SK-N-SH (cell line): Measurements from ENCODE around the gene PLCH1. TPM values are rescaled to one million over a fixed set of nuclear protein-coding genes. Genes with fewer than 3 reads are reported as not detected.

Experiments used
- CTCF ChIA-PET: fragments of 300-600, 350-600 bp; formaldehyde crosslinking; extraction: SDS; loops from one replicate; lab custom pipeline; 2021; lab: Yijun Ruan, JAX
- POLR2A ChIA-PET: fragments of 350-600 bp; sonication (Branson Sonifier 250); formaldehyde crosslinking; extraction: SDS; loops from one replicate; lab custom pipeline; 2020; ENCODE audit warnings: antibody characterized with exemption, inconsistent platforms; lab: Yijun Ruan, JAX
- DNase-seq: peaks from one replicate; pipeline ENCODE4 v3.0.0; 2012
- H2AFZ ChIP-seq: fragments of 200-600 bp; sonication (generic); 2 replicates; pipeline ENCODE4 v1.8.1; 2016; ENCODE audit warnings: antibody characterized with exemption, mild to moderate bottlenecking, low read depth
- H3F3A ChIP-seq: fragments of 200-600 bp; sonication (generic); replicated peaks from 2 replicates; pipeline ENCODE3; 2016; ENCODE audit warnings: antibody characterized with exemption, mild to moderate bottlenecking; ENCODE audit not compliant: insufficient read depth
- H3K27ac ChIP-seq, 2 experiments: fragments of 200-500 bp in 1 of 2; fragments of 200-600 bp in 1 of 2; sonication (Bioruptor generic) in 1 of 2; sonication (generic), shearing (Covaris generic) in 1 of 2; 2 replicates each; pipeline versions ENCODE4 v1.5.1 to v1.6.1; 2014 to 2016; ENCODE audit warnings: low read depth in 2 of 2, inconsistent platforms in 1 of 2, low read length in 1 of 2, mild to moderate bottlenecking in 1 of 2, mixed read lengths in 1 of 2
- H3K27me3 ChIP-seq: fragments of 200-600 bp; sonication (generic), shearing (Covaris generic); 2 replicates; pipeline ENCODE4 v1.6.1; 2016; ENCODE audit warnings: mixed run types; ENCODE audit not compliant: insufficient read depth
- H3K36me3 ChIP-seq, 2 experiments: fragments of 200-500 bp in 1 of 2; fragments of 200-600 bp in 1 of 2; sonication (Bioruptor generic) in 1 of 2; sonication (generic) in 1 of 2; replicated peaks in 1 of 2; 2 replicates each; pipeline versions ENCODE3 to v1.5.1; 2014 to 2016; ENCODE audit warnings: low read length in 1 of 2, mild to moderate bottlenecking in 1 of 2; ENCODE audit not compliant: insufficient read depth in 2 of 2, control insufficient read depth in 1 of 2
- H3K4me1 ChIP-seq, 2 experiments: fragments of 200-500 bp in 1 of 2; fragments of 200-600 bp in 1 of 2; sonication (Bioruptor generic) in 1 of 2; sonication (generic), shearing (Covaris generic) in 1 of 2; 2 replicates each; pipeline versions ENCODE4 v1.5.1 to v1.6.1; 2014 to 2016; ENCODE audit warnings: low read depth in 1 of 2, low read length in 1 of 2, mixed run types in 1 of 2; ENCODE audit not compliant: insufficient read depth in 2 of 2, control insufficient read depth in 1 of 2
- H3K4me2 ChIP-seq: fragments of 200-600 bp; sonication (generic), shearing (Covaris generic); 2 replicates; pipeline ENCODE4 v1.6.1; 2017; ENCODE audit warnings: mixed run types
- H3K4me3 ChIP-seq, 2 experiments: fragments of 200-500 bp in 1 of 2; fragments of 200-600 bp in 1 of 2; sonication (Bioruptor generic) in 1 of 2; sonication (generic), shearing (Covaris generic) in 1 of 2; 2 replicates each; pipeline versions ENCODE4 v1.5.1 to v1.8.1; 2014 to 2016; ENCODE audit warnings: low read depth in 2 of 2, inconsistent platforms in 1 of 2, low read length in 1 of 2, mild to moderate bottlenecking in 1 of 2, mixed read lengths in 1 of 2, moderate library complexity in 1 of 2
- H3K79me2 ChIP-seq: fragments of 200-600 bp; sonication (generic); 2 replicates; pipeline ENCODE4 v1.8.1; 2017; ENCODE audit warnings: mild to moderate bottlenecking; ENCODE audit not compliant: insufficient read depth
- H3K9ac ChIP-seq: fragments of 200-600 bp; sonication (generic); 2 replicates; pipeline ENCODE4 v1.6.1; 2017; ENCODE audit warnings: mixed run types
- H3K9me2 ChIP-seq: fragments of 200-600 bp; sonication (generic); 2 replicates; pipeline ENCODE4 v1.6.1; 2017; ENCODE audit warnings: mixed run types
- H3K9me3 ChIP-seq: fragments of 200-600 bp; sonication (generic); 2 replicates; pipeline ENCODE4 v1.6.1; 2017; ENCODE audit warnings: mixed run types, mild to moderate bottlenecking, moderate library complexity
- H4K20me1 ChIP-seq: fragments of 200-600 bp; sonication (generic); 2 replicates; pipeline ENCODE4 v1.6.1; 2017; ENCODE audit warnings: mild to moderate bottlenecking, mixed run types; ENCODE audit not compliant: insufficient read depth
- CHD2 ChIP-seq: fragments of 150-350 bp; IDR thresholded peaks from 2 replicates; pipeline ENCODE4 v1.6.1; 2018; ENCODE audit warnings: low read length; ENCODE audit not compliant: partially characterized antibody
- CTCF ChIP-seq: fragments of 200-600 bp; sonication (generic); IDR thresholded peaks from 2 replicates; pipeline ENCODE4 v1.6.1; 2017; ENCODE audit warnings: antibody characterized with exemption, mild to moderate bottlenecking, moderate library complexity
- ELF1 ChIP-seq: IDR thresholded peaks from 2 replicates; pipeline ENCODE4 v1.4.0; 2012
- FOSL2 ChIP-seq: IDR thresholded peaks from 2 replicates; pipeline ENCODE4 v1.4.0; 2012; ENCODE audit warnings: low read depth, mild to moderate bottlenecking, moderate library complexity, borderline replicate concordance
- GATA2 ChIP-seq: sonication (generic); formaldehyde crosslinking; IDR thresholded peaks from 2 replicates; pipeline ENCODE4 v1.5.0; 2020; ENCODE audit warnings: mild to moderate bottlenecking, missing genetic modification reagents
- MEF2A ChIP-seq: IDR thresholded peaks from 2 replicates; pipeline ENCODE4 v1.4.0; 2012; ENCODE audit warnings: low read depth, borderline replicate concordance
- MXI1 ChIP-seq: IDR thresholded peaks from 2 replicates; pipeline ENCODE4 v1.6.1; 2012; ENCODE audit warnings: mild to moderate bottlenecking, low read depth, low read length, improper control_type of control experiment
- PBX3 ChIP-seq: IDR thresholded peaks from 2 replicates; pipeline ENCODE4; 2012
- POLR2AphosphoS5 ChIP-seq: IDR thresholded peaks from 2 replicates; pipeline ENCODE4 v1.6.1; 2012; ENCODE audit warnings: low read depth, low read length
- RFX5 ChIP-seq: IDR thresholded peaks from 2 replicates; pipeline ENCODE4 v1.6.1; 2012; ENCODE audit warnings: mild to moderate bottlenecking, improper control_type of control experiment, low read length
- TEAD4 ChIP-seq: IDR thresholded peaks from 2 replicates; pipeline ENCODE4 v1.4.0; 2012; ENCODE audit warnings: mild to moderate bottlenecking, borderline replicate concordance; ENCODE audit not compliant: insufficient read depth
- WGBS: methylation state at CpG from one replicate; pipeline ENCODE4 v1.1.6; 2017; ENCODE audit warnings: low lambda C conversion rate; 5-methylcytosine and 5-hydroxymethylcytosine counted together
- polyA plus RNA-seq, 3 experiments: library from polyadenylated mRNA; depleted of rRNA; stranded (reverse); fragments of >200 nt; gene quantifications; 2 replicates each; pipeline ENCODE4 v1.2.3, GENCODE V29; 2012
- TF ChIP-seq, protein P1 (sequence below): fragments of 150-350 bp; IDR thresholded peaks from 2 replicates; pipeline ENCODE4 v1.6.1; 2017; ENCODE audit warnings: antibody characterized with exemption, low read length, low read depth, borderline replicate concordance
- TF ChIP-seq, protein P2 (sequence below): IDR thresholded peaks from 2 replicates; pipeline ENCODE4 v1.6.1; 2012; ENCODE audit warnings: mild to moderate bottlenecking, low read depth, low read length, moderate library complexity

PLCH1 gene
- polyA plus RNA-seq, 1 of the 3 experiments (the other 2 are of a cell fraction): 0.26 TPM

DNA sequence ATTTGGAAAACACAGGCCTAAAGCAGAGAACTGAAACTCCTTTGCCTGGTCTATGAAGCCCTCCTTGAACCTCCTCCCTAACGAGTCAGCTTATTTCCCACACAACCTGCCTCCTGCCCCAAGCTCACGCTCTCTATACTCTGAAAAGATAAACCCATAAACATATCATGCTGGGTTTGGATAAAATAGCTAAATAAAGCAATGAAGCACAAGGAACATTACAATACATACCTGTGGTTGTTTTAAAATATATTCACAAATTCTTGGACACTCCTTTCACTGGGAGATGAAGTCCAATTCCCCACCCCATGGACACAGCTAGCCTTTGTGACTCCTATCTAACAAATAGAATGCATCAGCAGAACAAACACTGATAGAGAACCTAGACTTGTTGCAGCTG is 98.2 kb downstream of the PLCH1 start:
- TF ChIP-seq CHD2: no peak
- TF ChIP-seq FOSL2: no peak
- TF ChIP-seq TEAD4: no peak
- TF ChIP-seq, protein P1, sequence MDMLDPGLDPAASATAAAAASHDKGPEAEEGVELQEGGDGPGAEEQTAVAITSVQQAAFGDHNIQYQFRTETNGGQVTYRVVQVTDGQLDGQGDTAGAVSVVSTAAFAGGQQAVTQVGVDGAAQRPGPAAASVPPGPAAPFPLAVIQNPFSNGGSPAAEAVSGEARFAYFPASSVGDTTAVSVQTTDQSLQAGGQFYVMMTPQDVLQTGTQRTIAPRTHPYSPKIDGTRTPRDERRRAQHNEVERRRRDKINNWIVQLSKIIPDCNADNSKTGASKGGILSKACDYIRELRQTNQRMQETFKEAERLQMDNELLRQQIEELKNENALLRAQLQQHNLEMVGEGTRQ: no peak
- TF ChIP-seq RFX5: no peak
- no peak for TF ChIP-seq MEF2A
- TF ChIP-seq ELF1: no peak
- no peak for TF ChIP-seq CTCF
- TF ChIP-seq, protein P2, sequence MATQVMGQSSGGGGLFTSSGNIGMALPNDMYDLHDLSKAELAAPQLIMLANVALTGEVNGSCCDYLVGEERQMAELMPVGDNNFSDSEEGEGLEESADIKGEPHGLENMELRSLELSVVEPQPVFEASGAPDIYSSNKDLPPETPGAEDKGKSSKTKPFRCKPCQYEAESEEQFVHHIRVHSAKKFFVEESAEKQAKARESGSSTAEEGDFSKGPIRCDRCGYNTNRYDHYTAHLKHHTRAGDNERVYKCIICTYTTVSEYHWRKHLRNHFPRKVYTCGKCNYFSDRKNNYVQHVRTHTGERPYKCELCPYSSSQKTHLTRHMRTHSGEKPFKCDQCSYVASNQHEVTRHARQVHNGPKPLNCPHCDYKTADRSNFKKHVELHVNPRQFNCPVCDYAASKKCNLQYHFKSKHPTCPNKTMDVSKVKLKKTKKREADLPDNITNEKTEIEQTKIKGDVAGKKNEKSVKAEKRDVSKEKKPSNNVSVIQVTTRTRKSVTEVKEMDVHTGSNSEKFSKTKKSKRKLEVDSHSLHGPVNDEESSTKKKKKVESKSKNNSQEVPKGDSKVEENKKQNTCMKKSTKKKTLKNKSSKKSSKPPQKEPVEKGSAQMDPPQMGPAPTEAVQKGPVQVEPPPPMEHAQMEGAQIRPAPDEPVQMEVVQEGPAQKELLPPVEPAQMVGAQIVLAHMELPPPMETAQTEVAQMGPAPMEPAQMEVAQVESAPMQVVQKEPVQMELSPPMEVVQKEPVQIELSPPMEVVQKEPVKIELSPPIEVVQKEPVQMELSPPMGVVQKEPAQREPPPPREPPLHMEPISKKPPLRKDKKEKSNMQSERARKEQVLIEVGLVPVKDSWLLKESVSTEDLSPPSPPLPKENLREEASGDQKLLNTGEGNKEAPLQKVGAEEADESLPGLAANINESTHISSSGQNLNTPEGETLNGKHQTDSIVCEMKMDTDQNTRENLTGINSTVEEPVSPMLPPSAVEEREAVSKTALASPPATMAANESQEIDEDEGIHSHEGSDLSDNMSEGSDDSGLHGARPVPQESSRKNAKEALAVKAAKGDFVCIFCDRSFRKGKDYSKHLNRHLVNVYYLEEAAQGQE: no peak
- TF ChIP-seq GATA2 (CRISPR knock-in tag): no peak
- no peak for TF ChIP-seq POLR2AphosphoS5
- no peak for TF ChIP-seq PBX3
- TF ChIP-seq MXI1: no peak
- Histone ChIP-seq H3K9me2 (no peaks in the 10 kb centered on the region), H2AFZ (no peak overlapping the region), H3K79me2 (no peaks in the 10 kb centered on the region), H3K27ac (no peak overlapping the region), H3K9ac (no peak overlapping the region), H3F3A (no peaks in the 10 kb centered on the region), H3K27me3 (no peaks in the 10 kb centered on the region), H3K4me2 (no peak overlapping the region), H3K9me3 (no peaks in the 10 kb centered on the region), H3K36me3 (no peaks in the 10 kb centered on the region), H4K20me1 (no peaks in the 10 kb centered on the region), H3K4me3 (no peak overlapping the region), H3K4me1 (no peaks in the 10 kb centered on the region; a peak in 1 of 4 replicates)
- DNase-seq: no peak
- ChIA-PET CTCF (no interaction called here), POLR2A (no interaction called here)
- WGBS: 58% methylated on average over 2 of the region's 2 CpGs
